Measurements from ENCODE around the gene TP53TG5. TPM values are rescaled to one million over a fixed set of nuclear protein-coding genes. Genes with fewer than 3 reads are reported as not detected.

TP53TG5 gene
- total and polyA plus RNA-seq, 10 of the 15 experiments (the other 5 are each of a cell fraction or from before 2014, with no cell fraction given) = 0.24 TPM; not detected in 9

DNA sequence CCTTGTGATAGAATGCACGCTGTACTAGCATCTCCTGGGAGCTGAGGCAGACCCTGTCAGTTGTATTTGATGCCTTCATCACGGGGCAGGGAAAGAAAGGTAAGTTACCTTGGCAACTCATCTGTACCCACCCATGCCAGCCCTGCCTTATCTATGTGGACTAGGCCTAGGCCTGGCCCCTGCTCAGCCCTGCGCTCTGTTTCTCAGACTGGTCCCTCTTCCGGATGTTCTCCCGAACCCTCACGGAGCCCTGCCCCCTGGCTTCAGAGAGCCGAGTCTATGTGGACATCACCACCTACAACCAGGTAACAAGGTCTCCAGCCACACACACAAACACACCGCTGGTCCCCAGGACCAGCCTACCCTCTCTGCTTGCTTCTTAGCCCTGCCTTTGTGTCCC is 42.0 kb upstream of the TP53TG5 start:
- H3K9ac ChIP-seq (ENCODE audit: control insufficient read depth, insufficient read depth, low read length) = no peak overlapping the region
- no peaks in the 10 kb centered on the region for H3K27me3 ChIP-seq (replicated peaks in 1 of 2; ENCODE audit: control insufficient read depth in 2 of 2, insufficient read depth in 2 of 2, low read length in 1 of 2)
- no peak overlapping the region for H3K4me2 ChIP-seq (ENCODE audit: control insufficient read depth, insufficient read depth)
- H2AFZ ChIP-seq (ENCODE audit: control insufficient read depth, low read depth, low read length) = no peak overlapping the region
- H4K20me1 ChIP-seq (ENCODE audit: control insufficient read depth, insufficient read depth) = no peaks in the 10 kb centered on the region
- no peak for DNase-seq (ENCODE audit: low read depth, low spot score)
- ChIA-PET POLR2A (interaction anchor here (1.1 kb wide), 1 partner anchor 50 kb away, joined by 3 read pairs; no protein-coding TSS in a partner anchor), SMC1A (ENCODE audit: uncharacterized antibody, unreplicated experiment) (interaction anchor here (0.9 to 3.0 kb wide), 6 partner anchors 9 to 54 kb away, joined by 3 to 21 read pairs (median 12); no protein-coding TSS in a partner anchor), RAD21 (ENCODE audit: unreplicated experiment) (interaction anchor here (1.0 to 3.2 kb wide), 7 partner anchors 9 to 57 kb away, joined by 3 to 24 read pairs (median 7); partner anchors contain the start of gene SYS1), CTCF (interaction anchor here (1.0 to 8.5 kb wide), 10 partner anchors 9 to 61 kb away, joined by 3 to 86 read pairs (median 6); partner anchors contain the start of gene SYS1)
- no peak overlapping the region for H3K4me3 ChIP-seq
- no peak for TF ChIP-seq SMAD1 (IDR thresholded peaks at IDR 0.05; ENCODE audit: low read depth, partially characterized antibody)
- TF ChIP-seq, protein P1, sequence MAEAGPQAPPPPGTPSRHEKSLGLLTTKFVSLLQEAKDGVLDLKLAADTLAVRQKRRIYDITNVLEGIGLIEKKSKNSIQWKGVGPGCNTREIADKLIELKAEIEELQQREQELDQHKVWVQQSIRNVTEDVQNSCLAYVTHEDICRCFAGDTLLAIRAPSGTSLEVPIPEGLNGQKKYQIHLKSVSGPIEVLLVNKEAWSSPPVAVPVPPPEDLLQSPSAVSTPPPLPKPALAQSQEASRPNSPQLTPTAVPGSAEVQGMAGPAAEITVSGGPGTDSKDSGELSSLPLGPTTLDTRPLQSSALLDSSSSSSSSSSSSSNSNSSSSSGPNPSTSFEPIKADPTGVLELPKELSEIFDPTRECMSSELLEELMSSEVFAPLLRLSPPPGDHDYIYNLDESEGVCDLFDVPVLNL (IDR thresholded peaks at IDR 0.05; ENCODE audit: low read depth, low read length) = no peak
- TF ChIP-seq, protein P2, sequence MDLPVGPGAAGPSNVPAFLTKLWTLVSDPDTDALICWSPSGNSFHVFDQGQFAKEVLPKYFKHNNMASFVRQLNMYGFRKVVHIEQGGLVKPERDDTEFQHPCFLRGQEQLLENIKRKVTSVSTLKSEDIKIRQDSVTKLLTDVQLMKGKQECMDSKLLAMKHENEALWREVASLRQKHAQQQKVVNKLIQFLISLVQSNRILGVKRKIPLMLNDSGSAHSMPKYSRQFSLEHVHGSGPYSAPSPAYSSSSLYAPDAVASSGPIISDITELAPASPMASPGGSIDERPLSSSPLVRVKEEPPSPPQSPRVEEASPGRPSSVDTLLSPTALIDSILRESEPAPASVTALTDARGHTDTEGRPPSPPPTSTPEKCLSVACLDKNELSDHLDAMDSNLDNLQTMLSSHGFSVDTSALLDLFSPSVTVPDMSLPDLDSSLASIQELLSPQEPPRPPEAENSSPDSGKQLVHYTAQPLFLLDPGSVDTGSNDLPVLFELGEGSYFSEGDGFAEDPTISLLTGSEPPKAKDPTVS (IDR thresholded peaks at IDR 0.05; ENCODE audit: low read depth, low read length) = no peak
- no peak for TF ChIP-seq RAD21 (IDR thresholded peaks at IDR 0.05; ENCODE audit: insufficient read depth, low read depth, low read length)
- TF ChIP-seq MTA2 (IDR thresholded peaks at IDR 0.05; ENCODE audit: low read depth) = no peak
- TF ChIP-seq, protein P3, sequence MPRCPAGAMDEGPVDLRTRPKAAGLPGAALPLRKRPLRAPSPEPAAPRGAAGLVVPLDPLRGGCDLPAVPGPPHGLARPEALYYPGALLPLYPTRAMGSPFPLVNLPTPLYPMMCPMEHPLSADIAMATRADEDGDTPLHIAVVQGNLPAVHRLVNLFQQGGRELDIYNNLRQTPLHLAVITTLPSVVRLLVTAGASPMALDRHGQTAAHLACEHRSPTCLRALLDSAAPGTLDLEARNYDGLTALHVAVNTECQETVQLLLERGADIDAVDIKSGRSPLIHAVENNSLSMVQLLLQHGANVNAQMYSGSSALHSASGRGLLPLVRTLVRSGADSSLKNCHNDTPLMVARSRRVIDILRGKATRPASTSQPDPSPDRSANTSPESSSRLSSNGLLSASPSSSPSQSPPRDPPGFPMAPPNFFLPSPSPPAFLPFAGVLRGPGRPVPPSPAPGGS (IDR thresholded peaks at IDR 0.05; ENCODE audit: borderline replicate concordance, insufficient read depth, low read depth, low read length, poor library complexity, severe bottlenecking) = no peak
- TF ChIP-seq CBX5 (IDR thresholded peaks at IDR 0.05; ENCODE audit: low read depth) = no peak
- TF ChIP-seq BCL11A (IDR thresholded peaks at IDR 0.05; ENCODE audit: low read depth, low read length) = no peak
- no peak for TF ChIP-seq HDAC6 (IDR thresholded peaks at IDR 0.05; ENCODE audit: unreplicated experiment)
- TF ChIP-seq MEF2A (IDR thresholded peaks at IDR 0.05; ENCODE audit: insufficient read depth, low read depth, low read length) = no peak
- no peak for TF ChIP-seq POLR2A (IDR thresholded peaks at IDR 0.05; ENCODE audit: low read depth, low read length)
- no peak for TF ChIP-seq MYB (IDR thresholded peaks at IDR 0.05; ENCODE audit: borderline replicate concordance, low read depth, low read length)
- no peaks in the 10 kb centered on the region for H3K9me3 ChIP-seq (replicated peaks; ENCODE audit: control insufficient read depth, insufficient read depth, low read length)
- no peak for FAIRE-seq
- H3K79me2 ChIP-seq (ENCODE audit: control insufficient read depth, insufficient read depth, low read length) = peaks cover 13% of the 10 kb centered on the region
- ATAC-seq = no peak
- no peak overlapping the region for H3K27ac ChIP-seq (ENCODE audit: control insufficient read depth, insufficient read depth)
- no TSS peak for BruUV-seq (replicated peaks)
- intact Hi-C loops (cut with micrococcal nuclease; ENCODE audit: unreplicated experiment) = no loop called here
- H3K4me1 ChIP-seq (ENCODE audit: control insufficient read depth, insufficient read depth, low read length) = peaks cover 15% of the 10 kb centered on the region
- 94% methylated on average over 8 of the region's 8 CpGs for WGBS (ENCODE audit: insufficient coverage, insufficient replicate concordance, low lambda C conversion rate, missing lambda C conversion rate)
- in situ Hi-C loops (cut with MboI) = no loop called here
- H3K36me3 ChIP-seq (ENCODE audit: control insufficient read depth in 2 of 2, insufficient read depth in 2 of 2, low read length in 1 of 2) = peaks cover 16 to 29% of the 10 kb centered on the region in 2 experiments

Measured in GM12878 (cell line).